Endothelial cell of umbilical vein (primary cell): ENCODE measurements around the gene CPNE5. TPM values are rescaled to one million over a fixed set of nuclear protein-coding genes. Genes with fewer than 3 reads are reported as not detected.

Experiments
- BruUV-seq: library from RNA; stranded (reverse); fragments of 400-500 nt; replicated peaks from 2 replicates; lab custom pipeline; 2021; lab: Mats Ljungman, UMichigan
- CTCF ChIA-PET: fragments of 300-600, 350-600 bp; sonication (Branson Sonifier 250); formaldehyde crosslinking; loops from one replicate; lab custom pipeline; 2021; ENCODE audit warnings: antibody characterized with exemption, inconsistent platforms; lab: Charles Lee
- POLR2A ChIA-PET: fragments of 300-600, 350-600 bp; sonication (Branson Sonifier 250); formaldehyde crosslinking; loops from one replicate; lab custom pipeline; 2021; ENCODE audit warnings: antibody characterized with exemption, inconsistent platforms; lab: Charles Lee
- DNase-seq: peaks from one replicate; pipeline ENCODE4 v3.0.0-alpha.2; 2011; ENCODE audit warnings: low read depth, low spot score
- FAIRE-seq: peaks from 2 replicates; lab custom pipeline; 2011; peaks lifted over from hg19 to GRCh38; lab: Jason Lieb, UNC
- H2AFZ ChIP-seq: 2 replicates; pipeline ENCODE4 v1.6.0; 2012; ENCODE audit warnings: low read depth, low read length, control low read depth, inconsistent platforms
- H3K27ac ChIP-seq: 2 replicates; pipeline ENCODE4 v1.5.1; 2011; ENCODE audit warnings: low read depth, mild to moderate bottlenecking, control low read depth, low read length, moderate library complexity; ENCODE audit not compliant: insufficient read depth
- H3K27me3 ChIP-seq, 2 experiments: 2 replicates each; pipeline versions ENCODE4 v1.6.0 to v1.6.1; 2011; ENCODE audit warnings: low read length in 2 of 2, mixed read lengths in 1 of 2; ENCODE audit not compliant: control insufficient read depth in 2 of 2, insufficient read depth in 2 of 2
- H3K36me3 ChIP-seq, 2 experiments: 2 replicates in 1 of 2; 3 replicates in 1 of 2; pipeline ENCODE4 v1.5.1; 2011; ENCODE audit warnings: low read length in 2 of 2, mild to moderate bottlenecking in 1 of 2, moderate library complexity in 1 of 2; ENCODE audit not compliant: control insufficient read depth in 2 of 2, insufficient read depth in 2 of 2; ENCODE audit errors: extremely low read depth in 1 of 2
- H3K4me1 ChIP-seq: 3 replicates; pipeline ENCODE4 v1.5.1; 2011; ENCODE audit warnings: mild to moderate bottlenecking, low read length; ENCODE audit not compliant: control insufficient read depth, insufficient read depth; ENCODE audit errors: extremely low read depth
- H3K4me2 ChIP-seq: 2 replicates; pipeline ENCODE4 v1.6.1; 2011; ENCODE audit warnings: low read length, control low read depth, mixed read lengths; ENCODE audit not compliant: insufficient read depth
- H3K4me3 ChIP-seq, 3 experiments: fragments of 200-600 bp in 1 of 3; sonication (generic), shearing (Covaris generic) in 1 of 3; replicated peaks in 1 of 3; 2 replicates each; pipeline ENCODE4 v1.5.1; 2011 to 2016; ENCODE audit warnings: control low read depth in 3 of 3, low read length in 3 of 3, mild to moderate bottlenecking in 2 of 3, inconsistent platforms in 1 of 3, low read depth in 1 of 3, moderate library complexity in 1 of 3; ENCODE audit not compliant: insufficient read depth in 1 of 3
- H3K79me2 ChIP-seq: 2 replicates; pipeline ENCODE4 v1.6.0; 2012; ENCODE audit warnings: low read length, inconsistent platforms; ENCODE audit not compliant: control insufficient read depth, insufficient read depth
- H3K9ac ChIP-seq: replicated peaks from 2 replicates; pipeline ENCODE3; 2011; ENCODE audit warnings: low read length, control low read depth; ENCODE audit not compliant: insufficient read depth; ENCODE audit errors: extremely low read depth
- H3K9me1 ChIP-seq: replicated peaks from 3 replicates; pipeline ENCODE4 v1.6.0; 2011; ENCODE audit warnings: mild to moderate bottlenecking, low read length; ENCODE audit not compliant: control insufficient read depth, insufficient read depth; ENCODE audit errors: extremely low read depth
- H3K9me3 ChIP-seq: replicated peaks from 2 replicates; pipeline ENCODE4 v1.5.1; 2012; ENCODE audit warnings: low read length, inconsistent platforms; ENCODE audit not compliant: control insufficient read depth, insufficient read depth
- H4K20me1 ChIP-seq: replicated peaks from 2 replicates; pipeline ENCODE3; 2011; ENCODE audit warnings: mild to moderate bottlenecking, low read length; ENCODE audit not compliant: control insufficient read depth, insufficient read depth; ENCODE audit errors: extremely low read depth
- EZH2 ChIP-seq: IDR thresholded peaks from 2 replicates; pipeline ENCODE4 v1.6.1; 2012; ENCODE audit warnings: borderline replicate concordance, low read depth, mild to moderate bottlenecking, moderate library complexity, low read length, inconsistent platforms; ENCODE audit not compliant: severe bottlenecking
- GATA2 ChIP-seq: IDR thresholded peaks from 2 replicates; pipeline ENCODE4 v1.7.0; 2011; ENCODE audit warnings: low read depth, mild to moderate bottlenecking, moderate library complexity, mixed read lengths, low read length; ENCODE audit not compliant: insufficient read length, insufficient read depth
- JUN ChIP-seq: IDR thresholded peaks from 2 replicates; pipeline ENCODE4 v1.6.1; 2011; ENCODE audit warnings: borderline replicate concordance, low read depth; ENCODE audit not compliant: insufficient read length, insufficient read depth
- MYC ChIP-seq: IDR thresholded peaks from one replicate; pipeline ENCODE4 v1.6.1; 2011; ENCODE audit warnings: mild to moderate bottlenecking, low read depth, low read length
- POLR2A ChIP-seq: IDR thresholded peaks from 2 replicates; pipeline ENCODE4 v1.6.1; 2012; ENCODE audit warnings: low read depth, mild to moderate bottlenecking, control low read depth, low read length
- POLR2AphosphoS5 ChIP-seq: IDR thresholded peaks from 2 replicates; pipeline ENCODE4 v1.6.1; 2012; ENCODE audit warnings: low read depth, mild to moderate bottlenecking, control low read depth, low read length, moderate library complexity; ENCODE audit not compliant: insufficient read depth
- dilution Hi-C: fragments of 300-500 bp; cut with MboI; formaldehyde crosslinking; loops from one replicate; pipeline ENCODE4 v1.15.0; 2019; ENCODE audit warnings: low sequenced_read_pairs; ENCODE audit not compliant: extremely low pct_ligation_motif_present
- intact Hi-C: fragments of 100-400 bp; cut with micrococcal nuclease; formaldehyde crosslinking; loops from one replicate; pipeline ENCODE4 v1.10.0; 2022
- polyA plus RNA-seq, 4 experiments: library from polyadenylated mRNA; depleted of rRNA in 3 of 4; stranded (reverse) in 3 of 4; unstranded in 1 of 4; fragments of >200 nt; gene quantifications; 2 replicates each; pipeline versions ENCODE4 v1.2.1 to v1.2.3, GENCODE V29; 2011 to 2012; ENCODE audit warnings: missing spikeins in 1 of 4
- total RNA-seq: library from RNA; stranded (reverse); gene quantifications from 2 replicates; pipeline ENCODE4 v1.2.3, GENCODE V29; 2021

CPNE5 gene
- total and polyA plus RNA-seq, 2 donors (not counting 3 experiments of a cell fraction or from before 2014, with no cell fraction given) = 18.8 to 49.4 TPM

- Histone ChIP-seq H3K4me1 (peaks cover 19% of the 10 kb centered on the region), H3K27ac (no peak overlapping the region), H3K27me3 (no peaks in the 10 kb centered on the region), H3K9me1 (no peaks in the 10 kb centered on the region), H3K79me2 (no peaks in the 10 kb centered on the region), H3K36me3 (peaks cover 6 to 15% of the 10 kb centered on the region in 2 experiments), H3K4me3 (no peak overlapping the region), H3K9ac (no peak overlapping the region), H3K4me2 (no peak overlapping the region), H4K20me1 (no peaks in the 10 kb centered on the region), H2AFZ (no peak overlapping the region), H3K9me3 (no peaks in the 10 kb centered on the region)
- TF ChIP-seq POLR2A = no peak
- TF ChIP-seq MYC = no peak
- TF ChIP-seq POLR2AphosphoS5 = no peak
- TF ChIP-seq JUN = no peak
- no peak for TF ChIP-seq EZH2
- TF ChIP-seq GATA2 = no peak
- CTCF ChIA-PET = interaction anchor here (0.7 to 3.1 kb wide), 5 partner anchors 10 to 35 kb away, joined by 3 to 21 read pairs (median 4); no protein-coding TSS in a partner anchor
- BruUV-seq = no TSS peak
- FAIRE-seq (no peak), DNase-seq (no peak)
- intact Hi-C loops (no loop called here), dilution Hi-C loops (no loop called here)
- POLR2A ChIA-PET = interaction anchor here (0.5 kb wide), 1 partner anchor 52 kb away, joined by 3 read pairs; no protein-coding TSS in a partner anchor
Measured at GRCh38 chr6:36817176-36817817, 21.9 kb downstream of the CPNE5 start.

- Histone ChIP-seq H3K4me2 (no peak overlapping the region), H3K9ac (no peak overlapping the region)
- CTCF ChIA-PET = interaction anchor here (0.8 to 4.5 kb wide), 4 partner anchors 14 to 36 kb away, joined by 3 to 21 read pairs (median 10); no protein-coding TSS in a partner anchor
Measured at GRCh38 chr6:36815962-36816735, 23.1 kb downstream of the CPNE5 start.

More at GRCh38 chr6:36815962-36816735, 23.1 kb downstream of the CPNE5 start:
- intact Hi-C loops (no loop called here), dilution Hi-C loops (no loop called here)
- DNase-seq (no peak), FAIRE-seq (no peak)
- Histone ChIP-seq H3K4me3 (no peak overlapping the region), H3K36me3 (peaks cover 3 to 7% of the 10 kb centered on the region in 2 experiments), H3K79me2 (no peaks in the 10 kb centered on the region), H2AFZ (no peak overlapping the region), H3K27me3 (no peaks in the 10 kb centered on the region), H3K27ac (no peak overlapping the region), H3K4me1 (peaks cover 8% of the 10 kb centered on the region), H3K9me1 (no peaks in the 10 kb centered on the region), H3K9me3 (no peaks in the 10 kb centered on the region), H4K20me1 (no peaks in the 10 kb centered on the region)
- TF ChIP-seq POLR2AphosphoS5 (no peak), GATA2 (no peak), EZH2 (no peak), JUN (no peak), MYC (no peak)
- POLR2A ChIA-PET = no interaction called here
- no TSS peak for BruUV-seq
